GM18511 (cell line): ENCODE data around the gene GRIK5.

Experiments
- ATAC-seq: cut with Tn5 transposase; IDR thresholded peaks from one replicate; pipeline ENCODE4 v1.9.1; 2021; ENCODE audit warnings: mild to moderate bottlenecking, moderate library complexity; ENCODE audit not compliant: unreplicated experiment

GRIK5 gene

GRCh38 chr19:42096255-42096837, 26.3 kb upstream of the GRIK5 start:
- ATAC-seq: no peak

GRCh38 chr19:42095814-42096230, 25.8 kb upstream of the GRIK5 start:
- ATAC-seq: no peak

- ATAC-seq: no peak
These were observed 25.3 kb upstream of the GRIK5 start for GRCh38 chr19:42095142-42095813.

GRCh38 chr19:42093926-42094325, 23.9 kb upstream of the GRIK5 start:
- no peak for ATAC-seq

- no peak for ATAC-seq
These were observed 23.5 kb upstream of the GRIK5 start for GRCh38 chr19:42093505-42093904.

GRCh38 chr19:42092350-42092749, 22.3 kb upstream of the GRIK5 start:
- no peak for ATAC-seq

DNA sequence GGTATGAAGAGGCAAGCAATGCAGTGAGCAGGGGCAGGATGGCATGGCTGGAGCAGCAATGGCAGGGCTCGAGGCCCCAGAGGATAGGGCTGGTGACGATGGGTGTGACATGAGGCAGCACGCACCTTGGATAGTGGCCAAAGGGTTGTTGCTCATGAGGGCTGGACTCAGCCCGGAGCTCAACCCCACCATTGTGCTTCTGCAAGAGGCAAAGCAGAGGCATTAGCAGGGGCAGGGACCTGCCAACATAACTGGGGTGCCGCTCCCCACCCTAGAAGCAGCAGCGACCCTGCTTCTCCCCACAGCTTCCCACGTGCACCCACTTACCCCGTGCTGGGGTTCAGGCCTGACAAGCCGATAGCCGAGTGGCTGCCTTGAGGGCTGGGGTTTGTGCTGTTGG, 21.7 kb upstream of the GRIK5 start:
- ATAC-seq: no peak

DNA sequence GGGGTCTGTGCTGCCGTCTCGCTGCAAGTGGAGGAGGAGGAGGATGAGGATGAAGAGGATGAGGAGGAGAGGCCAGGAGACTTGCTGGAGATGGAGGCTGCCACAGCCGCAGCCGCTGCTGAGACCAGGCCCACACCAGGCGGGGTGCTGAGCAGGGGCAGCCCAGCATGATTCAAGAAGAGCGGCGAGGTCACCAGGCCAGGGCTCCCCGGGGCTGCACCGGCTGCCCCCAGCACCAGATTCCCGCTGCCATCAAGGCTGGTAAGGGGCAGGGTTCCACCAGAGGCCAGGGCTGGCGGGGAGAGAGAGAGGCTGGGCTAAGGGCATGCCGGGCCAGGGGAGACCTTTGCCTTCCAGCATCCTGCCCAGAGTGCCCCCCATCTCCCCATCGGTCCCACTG, 21.3 kb upstream of the GRIK5 start:
- ATAC-seq: no peak

- ATAC-seq: no peak
These were observed 20.7 kb upstream of the GRIK5 start for GRCh38 chr19:42090672-42091071.

- ATAC-seq: no peak
These were observed 19.8 kb upstream of the GRIK5 start for GRCh38 chr19:42089772-42090171.

GRCh38 chr19:42089191-42089750, 19.3 kb upstream of the GRIK5 start:
- no peak for ATAC-seq

DNA sequence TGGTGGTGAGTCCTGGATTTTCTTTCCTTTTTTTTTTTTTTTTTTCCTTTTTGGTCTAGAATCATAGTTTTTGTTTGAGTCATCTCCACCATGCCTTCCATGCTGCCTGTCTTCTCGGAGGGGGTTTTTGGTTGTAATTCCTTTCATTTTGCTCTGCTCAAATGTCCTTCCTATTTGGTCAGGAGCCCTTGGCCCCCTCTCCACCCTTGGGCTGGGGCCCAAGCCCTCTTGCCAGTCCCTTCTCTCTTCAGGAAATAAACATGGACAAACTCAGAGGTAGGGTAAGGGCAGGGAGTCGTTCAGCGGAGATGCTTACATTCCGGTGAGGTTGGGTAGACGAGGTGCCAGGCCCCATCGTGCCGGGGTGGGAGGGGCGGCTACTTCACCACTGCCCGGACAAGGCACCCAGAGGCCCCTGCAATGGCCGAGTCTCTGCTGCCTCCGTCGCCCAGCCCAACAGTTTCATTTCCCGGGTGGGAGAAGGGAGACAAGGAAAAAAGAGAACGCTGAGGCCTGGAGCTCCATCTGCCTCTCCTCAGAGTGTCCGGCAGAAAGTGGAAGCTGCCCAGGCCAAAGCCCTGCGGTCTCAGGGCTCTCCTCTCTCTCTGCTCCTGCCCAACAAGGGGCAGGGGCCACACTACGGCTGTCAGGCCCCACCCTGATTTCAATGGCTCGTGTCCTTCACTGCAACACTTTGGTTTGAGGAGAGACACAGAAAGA, 18.6 kb upstream of the GRIK5 start:
- ATAC-seq: no peak

GRCh38 chr19:42086770-42087550, 17.0 kb upstream of the GRIK5 start:
- no peak for ATAC-seq

DNA sequence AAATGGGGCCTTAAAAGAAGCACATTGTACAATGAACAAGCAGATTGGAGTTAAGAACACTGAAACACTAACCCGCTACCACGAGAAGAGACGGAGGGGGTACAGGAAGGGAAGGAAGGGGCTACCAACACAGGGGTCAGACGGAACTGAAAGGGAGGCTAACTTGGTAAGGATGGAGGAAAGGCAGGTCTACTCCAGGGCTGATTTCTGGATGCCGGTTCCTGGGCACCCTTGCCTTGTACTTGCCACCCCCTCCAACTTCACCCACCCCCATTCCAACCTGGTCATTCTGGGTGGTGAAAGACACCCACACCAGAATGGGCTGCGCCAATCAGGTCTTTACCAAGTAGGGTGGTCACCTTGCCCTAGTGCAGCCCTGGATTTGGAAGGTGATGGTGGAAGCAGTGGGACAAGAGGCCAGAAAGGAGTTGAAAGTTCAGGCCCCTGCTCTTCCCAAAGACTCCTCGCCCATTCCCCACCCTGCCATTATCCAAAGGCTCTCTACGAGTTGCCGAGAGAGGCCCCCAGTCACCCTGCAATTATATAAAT, 16.3 kb upstream of the GRIK5 start:
- ATAC-seq: no peak

- ATAC-seq: no peak
These were observed 13.5 kb upstream of the GRIK5 start for GRCh38 chr19:42083537-42083936.

DNA sequence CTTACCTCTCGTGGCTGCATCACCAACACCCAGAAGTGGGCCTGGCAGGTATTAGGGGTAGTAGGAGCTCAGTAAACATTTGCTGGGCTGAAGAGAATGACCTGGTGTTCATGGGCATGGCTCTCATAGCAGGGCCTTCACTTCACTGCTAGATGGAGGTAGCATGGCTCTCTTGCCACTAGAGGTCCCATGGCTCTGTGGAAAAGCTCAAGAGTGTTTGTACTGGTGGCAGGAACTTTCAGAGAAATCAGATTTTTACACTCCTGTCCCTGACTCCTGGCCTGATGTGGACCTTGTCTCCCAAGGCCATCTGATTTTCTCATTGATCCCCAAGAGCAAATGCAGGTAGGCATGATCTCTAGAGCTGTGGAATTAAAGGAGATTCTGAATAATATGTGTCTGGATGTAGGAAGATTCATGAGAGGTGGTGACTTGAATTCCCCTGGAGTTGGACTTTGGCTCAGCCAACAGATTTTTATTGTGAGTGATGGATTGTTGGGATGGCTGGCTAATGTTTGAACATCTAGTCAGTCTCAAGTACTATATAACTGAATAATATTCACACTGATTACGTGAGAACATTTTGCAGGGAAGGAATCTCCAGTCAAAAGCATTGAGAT, 11.7 kb upstream of the GRIK5 start:
- ATAC-seq: no peak

GRCh38 chr19:42080764-42081375, 10.9 kb upstream of the GRIK5 start:
- no peak for ATAC-seq

GRCh38 chr19:42079886-42080763, 10.1 kb upstream of the GRIK5 start:
- no peak for ATAC-seq

DNA sequence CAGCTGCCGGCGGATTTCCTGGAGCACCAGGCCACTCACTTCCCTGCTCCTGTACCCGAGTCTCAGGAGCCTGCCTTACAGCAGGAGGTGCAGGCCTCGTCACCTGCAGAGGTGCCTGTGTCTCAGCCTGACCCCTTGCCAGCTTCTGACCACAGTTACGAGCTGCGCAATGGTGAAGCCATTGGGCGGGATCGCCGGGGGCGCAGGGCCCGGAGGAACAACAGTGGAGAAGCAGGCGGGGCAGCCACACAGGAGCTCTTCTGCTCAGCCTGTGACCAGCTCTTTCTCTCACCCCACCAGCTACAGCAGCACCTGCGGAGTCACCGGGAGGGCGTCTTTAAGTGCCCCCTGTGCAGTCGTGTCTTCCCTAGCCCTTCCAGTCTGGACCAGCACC, 9.3 kb upstream of the GRIK5 start:
- ATAC-seq: no peak
